AG04450 (cell line): ENCODE measurements around the gene GH2. TPM values are rescaled to one million over a fixed set of nuclear protein-coding genes. Genes with fewer than 3 reads are reported as not detected.
A peak's percentile ranks its signal among the peaks of the same experiment; 100 is the strongest.

Experiments
- CTCF ChIA-PET: fragments of 300-600, 350-600 bp; formaldehyde crosslinking; extraction: SDS; loops from one replicate; lab custom pipeline; 2022; ENCODE audit warnings: antibody characterized with exemption, inconsistent platforms; lab: Charles Lee
- POLR2A ChIA-PET: fragments of 350-600 bp; formaldehyde crosslinking; extraction: SDS; loops from one replicate; lab custom pipeline; 2021; ENCODE audit warnings: antibody characterized with exemption, inconsistent platforms; lab: Yijun Ruan, JAX
- DNase-seq: peaks from one replicate; pipeline ENCODE4 v3.0.0-alpha.2; 2011; ENCODE audit warnings: low read depth, low spot score
- H3K27ac ChIP-seq: one replicate; pipeline ENCODE4 v1.5.1; 2012; ENCODE audit warnings: low read depth, low read length, control low read depth
- H3K27me3 ChIP-seq: one replicate; pipeline ENCODE4 v1.6.0; 2012; ENCODE audit warnings: low read length; ENCODE audit not compliant: control insufficient read depth, insufficient read depth
- H3K4me3 ChIP-seq: 2 replicates; pipeline ENCODE4 v1.5.1; 2011; ENCODE audit warnings: mild to moderate bottlenecking, low read depth, low read length, control low read depth
- H3K9me3 ChIP-seq: 2 replicates; pipeline ENCODE4 v1.5.1; 2012; ENCODE audit warnings: low read length; ENCODE audit not compliant: control insufficient read depth, insufficient read depth
- polyA plus RNA-seq: library from polyadenylated mRNA; depleted of rRNA; stranded (reverse); fragments of >200 nt; gene quantifications from 2 replicates; pipeline ENCODE4 v1.2.3, GENCODE V29; 2011
- TF ChIP-seq, protein P1 (sequence below): IDR thresholded peaks from 2 replicates; pipeline ENCODE4 v1.5.1; 2011; ENCODE audit warnings: low read depth, low read length, control low read depth, inconsistent platforms

The GH2 gene
- polyA plus RNA-seq, 1 experiment: not detected

GRCh38 chr17:63842173-63842539 lies 39.6 kb downstream of the GH2 start:
- TF ChIP-seq, protein P1, sequence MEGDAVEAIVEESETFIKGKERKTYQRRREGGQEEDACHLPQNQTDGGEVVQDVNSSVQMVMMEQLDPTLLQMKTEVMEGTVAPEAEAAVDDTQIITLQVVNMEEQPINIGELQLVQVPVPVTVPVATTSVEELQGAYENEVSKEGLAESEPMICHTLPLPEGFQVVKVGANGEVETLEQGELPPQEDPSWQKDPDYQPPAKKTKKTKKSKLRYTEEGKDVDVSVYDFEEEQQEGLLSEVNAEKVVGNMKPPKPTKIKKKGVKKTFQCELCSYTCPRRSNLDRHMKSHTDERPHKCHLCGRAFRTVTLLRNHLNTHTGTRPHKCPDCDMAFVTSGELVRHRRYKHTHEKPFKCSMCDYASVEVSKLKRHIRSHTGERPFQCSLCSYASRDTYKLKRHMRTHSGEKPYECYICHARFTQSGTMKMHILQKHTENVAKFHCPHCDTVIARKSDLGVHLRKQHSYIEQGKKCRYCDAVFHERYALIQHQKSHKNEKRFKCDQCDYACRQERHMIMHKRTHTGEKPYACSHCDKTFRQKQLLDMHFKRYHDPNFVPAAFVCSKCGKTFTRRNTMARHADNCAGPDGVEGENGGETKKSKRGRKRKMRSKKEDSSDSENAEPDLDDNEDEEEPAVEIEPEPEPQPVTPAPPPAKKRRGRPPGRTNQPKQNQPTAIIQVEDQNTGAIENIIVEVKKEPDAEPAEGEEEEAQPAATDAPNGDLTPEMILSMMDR: no peak
- Histone ChIP-seq H3K9me3 (no peaks in the 10 kb centered on the region; the same call in 1 of the 2 replicates), H3K27ac (peak overlapping the region; percentile 68), H3K27me3 (no peaks in the 10 kb centered on the region), H3K4me3 (peak overlapping the region; percentile 88)
- POLR2A ChIA-PET: interaction anchor here (1.0 to 2.4 kb wide), 4 partner anchors 9 to 399 kb away, joined by 3 to 12 read pairs (median 6); partner anchors contain the start of genes CCDC47, DDX42 and FTSJ3
- CTCF ChIA-PET: no interaction called here
- no peak for DNase-seq

DNA sequence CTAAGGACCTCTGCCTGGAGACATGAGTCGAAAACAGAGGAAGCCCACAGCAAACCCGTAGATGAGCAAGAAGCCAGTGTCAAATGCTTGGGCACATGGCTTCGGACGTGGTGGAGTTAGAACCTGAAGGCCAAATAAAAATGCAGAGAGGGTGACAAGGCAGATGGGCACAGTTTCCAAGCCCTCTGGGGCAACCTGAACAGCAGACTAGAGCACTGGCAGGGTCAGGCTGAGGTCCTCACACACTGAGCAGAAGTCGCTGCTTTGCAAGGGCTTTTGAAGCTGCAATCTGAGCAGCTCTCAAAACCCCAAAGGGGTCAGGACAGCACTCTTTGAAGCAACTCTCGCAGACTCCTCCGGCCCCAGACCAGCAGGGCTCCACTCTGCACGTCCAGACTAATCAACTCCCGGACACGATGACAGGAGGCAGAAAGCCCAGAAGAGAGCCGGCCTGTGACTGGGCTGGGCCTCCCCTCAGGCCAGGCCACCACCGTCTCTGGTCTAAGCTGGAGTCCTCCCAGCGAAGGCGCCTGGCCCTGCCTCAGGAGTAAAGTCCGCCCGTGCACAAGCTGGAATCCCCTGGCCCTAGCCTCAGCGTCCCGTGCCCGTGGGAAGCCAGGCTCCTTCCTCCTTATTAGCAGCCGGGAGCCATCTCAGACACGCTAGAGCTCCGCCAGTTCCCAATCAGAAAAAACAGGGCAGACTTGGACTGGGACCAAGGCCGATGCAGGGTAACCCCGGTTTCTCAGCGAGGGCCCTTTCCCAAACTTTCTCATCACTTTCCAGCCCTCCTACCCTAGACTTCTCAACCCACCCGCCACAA lies 40.2 kb downstream of the GH2 start:
- H3K4me3 ChIP-seq: peak overlapping the region; percentile 88
- DNase-seq: no peak
- CTCF ChIA-PET: no interaction called here
- H3K27ac ChIP-seq: peak overlapping the region; percentile 68
- H3K9me3 ChIP-seq: no peaks in the 10 kb centered on the region; the same call in 1 of the 2 replicates
- H3K27me3 ChIP-seq: no peaks in the 10 kb centered on the region
- TF ChIP-seq, protein P1: no peak
- POLR2A ChIA-PET: interaction anchor here (0.8 to 2.4 kb wide), 6 partner anchors 8 to 399 kb away, joined by 3 to 12 read pairs (median 4); partner anchors contain the start of genes CCDC47, DDX42, FTSJ3 and PSMC5

- ChIA-PET POLR2A (interaction anchor here (0.8 to 2.4 kb wide), 5 partner anchors 8 to 67 kb away, joined by 4 to 12 read pairs (median 5); partner anchors contain the start of genes CCDC47, DDX42, FTSJ3 and PSMC5), CTCF (interaction anchor here (0.5 to 0.6 kb wide), 2 partner anchors 15 to 26 kb away, joined by 3 read pairs; no protein-coding TSS in a partner anchor)
- Histone ChIP-seq H3K4me3 (peak overlapping the region; percentile 88), H3K27ac (peak overlapping the region; percentile 68), H3K27me3 (no peaks in the 10 kb centered on the region), H3K9me3 (no peaks in the 10 kb centered on the region; the same call in 1 of the 2 replicates)
- TF ChIP-seq, protein P1: no peak
- DNase-seq: no peak
Measured at GRCh38 chr17:63840591-63841349, 41.0 kb downstream of the GH2 start.

- ChIA-PET CTCF (no interaction called here), POLR2A (interaction anchor here (1.2 kb wide), 1 partner anchor 65 kb away, joined by 4 read pairs; the partner anchor contains the start of genes CCDC47 and DDX42)
- H3K27me3 ChIP-seq: no peaks in the 10 kb centered on the region
- TF ChIP-seq, protein P1: no peak
- H3K9me3 ChIP-seq: no peaks in the 10 kb centered on the region; the same call in 1 of the 2 replicates
- H3K27ac ChIP-seq: peak overlapping the region; percentile 61
- H3K4me3 ChIP-seq: no peak overlapping the region
- no peak for DNase-seq
Measured at GRCh38 chr17:63838631-63839171, 43.0 kb downstream of the GH2 start.
